ENCODE results near the gene MOG. TPM values are rescaled to one million over a fixed set of nuclear protein-coding genes. Genes with fewer than 3 reads are reported as not detected.

MOG gene
- total RNA-seq, 1 experiment from 2014 or later: not detected

- TF ChIP-seq EZH2 (IDR thresholded peaks at IDR 0.05; ENCODE audit: low read depth) (no peak), CTCF (conservative IDR thresholded peaks at IDR 0.05) (no peak)
- 0 out of 2 replicates have a peak, but pooled peaks cover 3% of the 10 kb centered on the region for H3K9me3 ChIP-seq (ENCODE audit: insufficient read depth, low read depth)
- H3F3A ChIP-seq (ENCODE audit: insufficient read depth, low read depth): peaks cover 24% of the 10 kb centered on the region; the same call in 1 of the 2 replicates
- no peaks in the 10 kb centered on the region for H3K36me3 ChIP-seq (ENCODE audit: low read depth)
- H3K79me2 ChIP-seq (ENCODE audit: low read depth): no peaks in the 10 kb centered on the region
- peaks cover 28% of the 10 kb centered on the region for H3K4me1 ChIP-seq (replicated peaks; ENCODE audit: insufficient read depth)
- H4K20me1 ChIP-seq (ENCODE audit: insufficient read depth): no peaks in the 10 kb centered on the region
- no TSS peak for BruUV-seq (replicated peaks)
- ChIA-PET CTCF (interaction anchor here (0.7 to 4.2 kb wide), 3 partner anchors 22 to 794 kb away, joined by 3 to 39 read pairs (median 7); no protein-coding TSS in a partner anchor), POLR2A (ENCODE audit: unreplicated experiment) (interaction anchor here (0.6 kb wide), 1 partner anchor 22 kb away, joined by 3 read pairs; no protein-coding TSS in a partner anchor)
- no peak overlapping the region for H3K4me3 ChIP-seq
- H3K27me3 ChIP-seq (ENCODE audit: insufficient read depth, low read depth): no peaks in the 10 kb centered on the region
- DNase-seq: peak in 1 of 2 experiments; percentile 52
- H3K9me2 ChIP-seq (ENCODE audit: insufficient read depth): no peaks in the 10 kb centered on the region; the same call in 1 of the 2 replicates
- no peak overlapping the region for H3K4me2 ChIP-seq
- intact Hi-C loops (cut with micrococcal nuclease; ENCODE audit: unreplicated experiment): no loop called here
- no peak overlapping the region for H3K27ac ChIP-seq
- no peak overlapping the region for H2AFZ ChIP-seq
Measured at GRCh38 chr6:29675561-29675960, 18.7 kb downstream of the MOG start.

- BruUV-seq (replicated peaks): no TSS peak
- H3K4me2 ChIP-seq: peak overlapping the region; percentile 41
- no peaks in the 10 kb centered on the region for H3K79me2 ChIP-seq (ENCODE audit: low read depth)
- peak overlapping the region; percentile 57 for H3K27ac ChIP-seq
- TF ChIP-seq CTCF (conservative IDR thresholded peaks at IDR 0.05) (no peak), EZH2 (IDR thresholded peaks at IDR 0.05; ENCODE audit: low read depth) (no peak)
- H3K9me2 ChIP-seq (ENCODE audit: insufficient read depth): no peaks in the 10 kb centered on the region
- 0 out of 2 replicates have a peak, but pooled peaks cover 3% of the 10 kb centered on the region for H3K9me3 ChIP-seq (ENCODE audit: insufficient read depth, low read depth)
- DNase-seq: peak; percentile 63 to 64
- no peak overlapping the region for H3K4me3 ChIP-seq
- POLR2A ChIA-PET (ENCODE audit: unreplicated experiment): interaction anchor here (0.6 to 0.7 kb wide), 2 partner anchors 8 to 49 kb away, joined by 10 to 13 read pairs; no protein-coding TSS in a partner anchor
- no peaks in the 10 kb centered on the region for H3K27me3 ChIP-seq (ENCODE audit: insufficient read depth, low read depth)
- H3F3A ChIP-seq (ENCODE audit: insufficient read depth, low read depth): peaks cover 24% of the 10 kb centered on the region; the same call in 1 of the 2 replicates
- CTCF ChIA-PET: interaction anchor here (1.0 to 4.2 kb wide), 4 partner anchors 19 to 29 kb away, joined by 4 to 39 read pairs (median 11); no protein-coding TSS in a partner anchor
- intact Hi-C loops (cut with micrococcal nuclease; ENCODE audit: unreplicated experiment): no loop called here
- H3K4me1 ChIP-seq (replicated peaks; ENCODE audit: insufficient read depth): peaks cover 28% of the 10 kb centered on the region
- no peaks in the 10 kb centered on the region for H3K36me3 ChIP-seq (ENCODE audit: low read depth)
- no peaks in the 10 kb centered on the region for H4K20me1 ChIP-seq (ENCODE audit: insufficient read depth)
- 0 out of 2 replicates have a peak overlapping the region, but pooled peaks have one; percentile 12 for H2AFZ ChIP-seq
Measured at GRCh38 chr6:29676981-29677601, 20.2 kb downstream of the MOG start.

DNA sequence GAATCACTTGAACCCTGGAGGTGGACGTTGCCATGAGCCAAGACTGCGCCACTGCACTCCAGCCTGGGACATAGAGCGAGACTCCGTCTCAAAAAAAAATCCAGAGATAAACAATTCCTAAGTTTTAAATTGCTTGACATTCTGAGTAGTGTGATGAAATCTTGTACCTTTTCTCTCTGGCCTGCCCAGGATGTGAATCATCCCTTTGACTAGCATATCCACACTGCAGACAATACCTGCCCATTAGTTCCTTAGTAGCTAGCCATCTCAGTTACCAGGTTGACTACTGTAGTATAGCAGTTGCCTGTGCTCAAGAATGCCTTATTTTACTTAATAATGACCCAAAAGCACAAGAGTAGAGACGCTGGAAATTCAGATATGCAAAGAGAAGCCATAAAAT is 21.2 kb downstream of the MOG start:
- ChIA-PET POLR2A (ENCODE audit: unreplicated experiment) (no interaction called here), CTCF (interaction anchor here (0.6 to 4.2 kb wide), 4 partner anchors 18 to 69 kb away, joined by 4 to 39 read pairs (median 10); no protein-coding TSS in a partner anchor)
- peak overlapping the region; percentile 35 for H3K4me2 ChIP-seq
- H3K27ac ChIP-seq: peak overlapping the region; percentile 57
- no peaks in the 10 kb centered on the region for H3K27me3 ChIP-seq (ENCODE audit: insufficient read depth, low read depth)
- peaks cover 24% of the 10 kb centered on the region; the same call in 1 of the 2 replicates for H3F3A ChIP-seq (ENCODE audit: insufficient read depth, low read depth)
- intact Hi-C loops (cut with micrococcal nuclease; ENCODE audit: unreplicated experiment): no loop called here
- H2AFZ ChIP-seq: no peak overlapping the region
- no peaks in the 10 kb centered on the region for H3K9me2 ChIP-seq (ENCODE audit: insufficient read depth)
- DNase-seq: peak in 1 of 2 experiments; percentile 53
- no peak overlapping the region for H3K4me3 ChIP-seq
- TF ChIP-seq CTCF (conservative IDR thresholded peaks at IDR 0.05) (no peak), EZH2 (IDR thresholded peaks at IDR 0.05; ENCODE audit: low read depth) (no peak)
- no peaks in the 10 kb centered on the region for H3K36me3 ChIP-seq (ENCODE audit: low read depth)
- H3K9me3 ChIP-seq (ENCODE audit: insufficient read depth, low read depth): 0 out of 2 replicates have a peak, but pooled peaks cover 3% of the 10 kb centered on the region
- no peaks in the 10 kb centered on the region for H4K20me1 ChIP-seq (ENCODE audit: insufficient read depth)
- BruUV-seq (replicated peaks): no TSS peak
- peaks cover 28% of the 10 kb centered on the region for H3K4me1 ChIP-seq (replicated peaks; ENCODE audit: insufficient read depth)
- no peaks in the 10 kb centered on the region for H3K79me2 ChIP-seq (ENCODE audit: low read depth)
